ENCODE results near the gene KRTAP25-1. TPM values are rescaled to one million over a fixed set of nuclear protein-coding genes. Genes with fewer than 3 reads are reported as not detected.
A peak's percentile ranks its signal among the peaks of the same experiment; 100 is the strongest.

KRTAP25-1 gene
- total RNA-seq, 2 experiments from 2014 or later: not detected

DNA sequence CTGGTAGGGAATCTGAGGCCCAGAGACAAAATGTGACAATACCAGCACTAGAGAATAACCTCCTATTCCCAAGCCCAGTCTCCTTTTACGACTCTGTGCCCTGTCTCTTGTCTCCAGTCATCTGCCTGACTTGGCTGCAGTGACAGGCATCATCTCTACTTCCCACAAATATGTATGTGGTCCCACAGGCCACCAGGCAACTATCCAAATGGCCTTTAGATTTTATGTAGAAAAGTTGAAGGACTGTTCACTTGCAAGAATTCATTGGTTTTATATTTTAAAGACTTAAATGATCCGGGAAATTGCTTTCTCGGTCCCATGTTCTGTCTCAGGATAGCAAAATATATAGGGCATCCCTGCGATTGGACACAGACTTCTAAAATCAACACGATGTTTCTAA, 18.2 kb downstream of the KRTAP25-1 start:
- intact Hi-C loops (cut with micrococcal nuclease): no loop called here

DNA sequence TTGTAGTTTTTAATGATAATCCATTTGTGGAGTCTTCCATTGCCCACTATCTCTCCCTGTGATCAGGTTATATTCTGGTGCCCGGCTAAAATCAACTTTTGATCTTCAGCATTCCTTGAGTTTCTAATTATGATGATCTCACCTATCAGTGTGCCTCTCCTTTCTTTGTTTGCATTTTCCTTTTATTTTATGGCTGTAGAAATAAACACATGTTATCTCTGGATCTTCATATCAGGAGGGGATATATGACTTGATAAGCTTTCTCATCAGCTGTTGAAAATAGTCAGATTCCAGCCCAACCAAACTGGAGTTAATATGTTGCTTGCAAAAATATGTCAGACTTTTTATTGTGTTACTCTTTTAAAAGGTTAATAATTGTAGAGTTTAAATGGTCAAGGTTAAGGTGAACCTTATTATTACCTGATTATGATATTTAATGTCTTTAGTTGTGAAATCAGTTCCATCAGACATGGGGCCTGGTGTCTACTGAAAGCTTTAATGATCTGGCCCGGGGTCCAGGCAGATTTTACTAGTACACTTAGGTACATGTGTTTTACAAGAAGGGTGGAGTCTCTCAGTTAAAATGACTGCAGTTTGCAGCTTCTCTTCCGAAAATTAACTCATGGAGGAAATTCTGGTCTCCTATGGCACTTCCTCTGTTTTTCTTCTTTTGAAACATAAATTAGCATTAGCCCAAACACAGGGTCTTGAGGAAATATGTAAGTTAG, 19.3 kb downstream of the KRTAP25-1 start:
- H3K9me3 Mint-ChIP-seq: peaks cover 4% of the 10 kb centered on the region
- ATAC-seq: no peak
- H3K4me3 Mint-ChIP-seq: no peak overlapping the region
- no peaks in the 10 kb centered on the region for H3K27me3 Mint-ChIP-seq
- intact Hi-C loops (cut with micrococcal nuclease): no loop called here
- H3K4me1 Mint-ChIP-seq (ENCODE audit: low read depth): no peaks in the 10 kb centered on the region
- TF ChIP-seq, protein P1, sequence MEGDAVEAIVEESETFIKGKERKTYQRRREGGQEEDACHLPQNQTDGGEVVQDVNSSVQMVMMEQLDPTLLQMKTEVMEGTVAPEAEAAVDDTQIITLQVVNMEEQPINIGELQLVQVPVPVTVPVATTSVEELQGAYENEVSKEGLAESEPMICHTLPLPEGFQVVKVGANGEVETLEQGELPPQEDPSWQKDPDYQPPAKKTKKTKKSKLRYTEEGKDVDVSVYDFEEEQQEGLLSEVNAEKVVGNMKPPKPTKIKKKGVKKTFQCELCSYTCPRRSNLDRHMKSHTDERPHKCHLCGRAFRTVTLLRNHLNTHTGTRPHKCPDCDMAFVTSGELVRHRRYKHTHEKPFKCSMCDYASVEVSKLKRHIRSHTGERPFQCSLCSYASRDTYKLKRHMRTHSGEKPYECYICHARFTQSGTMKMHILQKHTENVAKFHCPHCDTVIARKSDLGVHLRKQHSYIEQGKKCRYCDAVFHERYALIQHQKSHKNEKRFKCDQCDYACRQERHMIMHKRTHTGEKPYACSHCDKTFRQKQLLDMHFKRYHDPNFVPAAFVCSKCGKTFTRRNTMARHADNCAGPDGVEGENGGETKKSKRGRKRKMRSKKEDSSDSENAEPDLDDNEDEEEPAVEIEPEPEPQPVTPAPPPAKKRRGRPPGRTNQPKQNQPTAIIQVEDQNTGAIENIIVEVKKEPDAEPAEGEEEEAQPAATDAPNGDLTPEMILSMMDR (IDR thresholded peaks at IDR 0.05): no peak
- POLR2A ChIA-PET: no interaction called here
- no peak for DNase-seq
- CTCF ChIA-PET: no interaction called here
- H3K36me3 Mint-ChIP-seq (ENCODE audit: low read depth): no peaks in the 10 kb centered on the region
- H3K27ac Mint-ChIP-seq: no peak overlapping the region

More for the DNA sequence above, 18.2 kb downstream of the KRTAP25-1 start:
- Mint-ChIP-seq H3K27me3 (no peaks in the 10 kb centered on the region), H3K27ac (no peak overlapping the region), H3K4me1 (ENCODE audit: low read depth) (no peaks in the 10 kb centered on the region), H3K9me3 (peaks cover 2% of the 10 kb centered on the region), H3K36me3 (ENCODE audit: low read depth) (no peaks in the 10 kb centered on the region), H3K4me3 (no peak overlapping the region)
- DNase-seq: no peak
- no peak for ATAC-seq
- TF ChIP-seq, protein P1 (IDR thresholded peaks at IDR 0.05): no peak
- ChIA-PET POLR2A (no interaction called here), CTCF (no interaction called here)

DNA sequence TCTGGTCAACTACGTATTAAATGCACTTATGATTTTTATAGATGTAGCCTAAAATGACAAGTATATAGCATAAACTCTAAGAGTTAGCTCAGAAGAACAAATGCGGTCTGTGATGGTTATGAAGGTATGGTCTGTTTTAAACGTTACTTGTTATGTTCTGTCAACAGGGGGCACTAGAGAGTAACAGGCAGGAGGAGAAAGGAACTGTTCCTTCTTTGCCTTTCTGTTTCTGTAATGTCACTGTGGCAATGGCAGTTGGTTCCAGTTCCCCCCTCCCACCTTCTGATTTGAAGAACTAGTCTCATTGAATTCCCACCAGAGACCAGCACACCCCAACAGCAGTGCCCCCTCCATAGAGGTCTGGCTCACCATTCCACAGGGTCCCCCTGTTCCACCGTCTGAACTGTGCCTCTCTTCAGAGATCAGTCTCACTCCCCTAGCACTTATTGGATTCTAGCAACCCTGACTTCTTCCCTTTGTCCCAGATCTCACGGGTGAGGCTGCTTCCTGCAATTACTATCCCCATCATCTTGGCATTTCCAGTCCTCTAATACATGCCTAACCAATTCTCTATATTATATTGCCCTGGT, 20.6 kb downstream of the KRTAP25-1 start:
- ChIA-PET CTCF (no interaction called here), POLR2A (no interaction called here)
- Mint-ChIP-seq H3K4me1 (ENCODE audit: low read depth) (no peaks in the 10 kb centered on the region), H3K27ac (no peak overlapping the region), H3K36me3 (ENCODE audit: low read depth) (no peaks in the 10 kb centered on the region), H3K9me3 (peaks cover 4% of the 10 kb centered on the region), H3K4me3 (no peak overlapping the region), H3K27me3 (no peaks in the 10 kb centered on the region)
- DNase-seq (no peak), ATAC-seq (no peak)
- intact Hi-C loops (cut with micrococcal nuclease): no loop called here
- TF ChIP-seq, protein P1 (IDR thresholded peaks at IDR 0.05): peak; percentile 29

DNA sequence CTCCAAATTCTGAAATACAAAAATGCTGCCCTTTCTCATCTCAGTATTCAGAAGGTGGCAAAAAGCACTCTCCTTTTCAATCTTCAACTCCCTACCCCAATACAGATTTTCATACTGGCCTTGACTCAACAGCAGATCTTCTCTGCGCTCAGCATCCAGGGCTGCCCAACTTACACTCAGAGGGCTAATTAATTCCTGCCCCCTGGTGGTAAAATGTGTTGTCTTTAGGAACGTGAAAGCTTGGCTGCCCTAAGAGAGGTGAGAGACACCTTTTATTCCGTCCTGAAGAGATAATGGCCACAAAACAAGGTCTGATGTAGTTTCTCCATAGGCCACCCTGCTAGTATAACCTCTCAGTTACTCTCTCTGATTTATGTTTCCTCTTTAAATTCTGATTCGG, 31.5 kb downstream of the KRTAP25-1 start:
- Mint-ChIP-seq H3K4me3 (no peak overlapping the region), H3K36me3 (ENCODE audit: low read depth) (no peaks in the 10 kb centered on the region), H3K4me1 (ENCODE audit: low read depth) (no peaks in the 10 kb centered on the region), H3K9me3 (no peaks in the 10 kb centered on the region), H3K27ac (no peak overlapping the region), H3K27me3 (no peaks in the 10 kb centered on the region)
- no peak for ATAC-seq
- CTCF ChIA-PET: interaction anchor here (0.8 kb wide), 1 partner anchor 238 kb away, joined by 3 read pairs; no protein-coding TSS in a partner anchor
- intact Hi-C loops (cut with micrococcal nuclease): no loop called here
- TF ChIP-seq, protein P1 (IDR thresholded peaks at IDR 0.05): no peak
- DNase-seq: no peak
- POLR2A ChIA-PET: interaction anchor here (0.6 kb wide), 1 partner anchor 54 kb away, joined by 3 read pairs; no protein-coding TSS in a partner anchor

DNA sequence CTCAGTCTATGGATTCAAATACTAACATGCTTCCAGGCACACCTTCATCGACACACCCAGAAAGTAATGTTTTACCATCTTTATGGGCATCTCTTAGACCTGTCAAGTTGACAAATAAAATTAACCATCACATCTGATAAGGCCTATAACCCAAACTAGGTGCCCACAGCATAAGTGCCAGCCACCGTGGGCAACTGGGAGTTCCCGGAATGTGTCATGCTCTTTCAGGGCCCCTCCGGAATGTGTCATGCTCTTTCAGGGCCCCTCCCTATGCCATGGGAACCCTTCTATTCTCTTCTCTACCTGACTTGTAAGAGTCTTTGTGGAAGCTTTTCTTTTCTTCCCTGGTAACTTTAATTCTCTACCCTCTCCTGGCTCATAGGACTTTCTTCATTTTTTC, 33.2 kb downstream of the KRTAP25-1 start:
- TF ChIP-seq, protein P1 (IDR thresholded peaks at IDR 0.05): no peak
- no peaks in the 10 kb centered on the region for H3K4me1 Mint-ChIP-seq (ENCODE audit: low read depth)
- no peak overlapping the region for H3K27ac Mint-ChIP-seq
- intact Hi-C loops (cut with micrococcal nuclease): no loop called here
- ChIA-PET CTCF (no interaction called here), POLR2A (no interaction called here)
- no peaks in the 10 kb centered on the region for H3K27me3 Mint-ChIP-seq
- H3K36me3 Mint-ChIP-seq (ENCODE audit: low read depth): no peaks in the 10 kb centered on the region
- DNase-seq (no peak), ATAC-seq (no peak)
- H3K9me3 Mint-ChIP-seq: no peaks in the 10 kb centered on the region
- H3K4me3 Mint-ChIP-seq: no peak overlapping the region
